Astrocyte (in vitro differentiated cells and primary cell): ENCODE measurements around the gene POU6F2.

Source experiments
- CTCF ChIP-seq: IDR thresholded peaks from 2 replicates; pipeline ENCODE4 v1.5.1; 2011; ENCODE audit warnings: low read depth, mild to moderate bottlenecking, inconsistent platforms, low read length, moderate library complexity; ENCODE audit not compliant: insufficient read depth
- EZH2 ChIP-seq: IDR thresholded peaks from 2 replicates; pipeline ENCODE4 v1.6.1; 2012; ENCODE audit warnings: mild to moderate bottlenecking, low read length, inconsistent platforms; ENCODE audit not compliant: insufficient read depth

GRCh38 chr7:39181398-39181797, 203.7 kb downstream of the POU6F2 start:
- TF ChIP-seq CTCF (no peak), EZH2 (no peak)
